H1 (cell line): Measurements from ENCODE around the gene GNAS. TPM values are rescaled to one million over a fixed set of nuclear protein-coding genes. Genes with fewer than 3 reads are reported as not detected.

Experiments
- CTCF ChIA-PET: fragments of 300-600 bp; sonication (Branson Sonifier 250); formaldehyde crosslinking; loops from one replicate; lab custom pipeline; 2021; ENCODE audit not compliant: partially characterized antibody; lab: Charles Lee
- POLR2A ChIA-PET: fragments of 300-600 bp; sonication (Branson Sonifier 250); formaldehyde crosslinking; loops from one replicate; lab custom pipeline; 2021; ENCODE audit warnings: inconsistent platforms; ENCODE audit not compliant: partially characterized antibody; lab: Charles Lee
- DNase-seq, 2 experiments: peaks; one replicate each; pipeline versions ENCODE4 v3.0.0 to v3.0.0-alpha.2; 2010 to 2022; ENCODE audit warnings: low spot score in 2 of 2, low read depth in 1 of 2, mixed read lengths in 1 of 2
- FAIRE-seq: peaks from 2 replicates; lab custom pipeline; 2011; peaks lifted over from hg19 to GRCh38; lab: Jason Lieb, UNC
- H2AFZ ChIP-seq: 2 replicates; pipeline ENCODE4 v1.8.1; 2012; ENCODE audit warnings: low read length, inconsistent platforms
- H2AK5ac ChIP-seq: 2 replicates; pipeline ENCODE4 v1.6.1; 2013; ENCODE audit warnings: low read depth, low read length
- H2BK120ac ChIP-seq: replicated peaks from 2 replicates; pipeline ENCODE3; 2013; ENCODE audit warnings: low read depth, low read length, inconsistent platforms
- H2BK12ac ChIP-seq: 2 replicates; pipeline ENCODE4 v1.6.1; 2013; ENCODE audit warnings: low read depth, low read length
- H2BK15ac ChIP-seq: 2 replicates; pipeline ENCODE4 v1.6.1; 2013; ENCODE audit warnings: low read length
- H2BK20ac ChIP-seq: 2 replicates; pipeline ENCODE4 v1.6.1; 2013; ENCODE audit warnings: low read length
- H2BK5ac ChIP-seq: 2 replicates; pipeline ENCODE4 v1.6.1; 2013; ENCODE audit warnings: low read depth, low read length
- H3K14ac ChIP-seq: 2 replicates; pipeline ENCODE4 v1.6.1; 2013; ENCODE audit warnings: inconsistent platforms; ENCODE audit not compliant: insufficient read length
- H3K18ac ChIP-seq: 2 replicates; pipeline ENCODE4 v1.6.1; 2013; ENCODE audit warnings: low read length; ENCODE audit errors: extremely low read depth
- H3K23ac ChIP-seq: 2 replicates; pipeline ENCODE4 v1.6.1; 2013; ENCODE audit warnings: inconsistent platforms; ENCODE audit not compliant: insufficient read length
- H3K23me2 ChIP-seq: 2 replicates; pipeline ENCODE4 v1.6.1; 2013; ENCODE audit warnings: low read depth, low read length
- H3K27ac ChIP-seq: 2 replicates; pipeline ENCODE4 v1.6.1; 2011; ENCODE audit warnings: low read depth, low read length, inconsistent platforms
- H3K27me3 ChIP-seq, 4 experiments: replicated peaks in 1 of 4; 1 replicate in 1 of 4; 2 replicates in 3 of 4; pipeline versions ENCODE4 v1.6.1 to v1.8.1; 2011 to 2013; ENCODE audit warnings: low read length in 3 of 4, mild to moderate bottlenecking in 3 of 4, inconsistent platforms in 2 of 4, mixed read lengths in 2 of 4, moderate library complexity in 1 of 4; ENCODE audit not compliant: control insufficient read depth in 3 of 4, insufficient read depth in 3 of 4; ENCODE audit errors: extremely low read depth in 1 of 4
- H3K36me3 ChIP-seq, 4 experiments: 2 replicates each; pipeline versions ENCODE4 v1.6.1 to v1.8.1; 2011 to 2013; ENCODE audit warnings: mild to moderate bottlenecking in 4 of 4, low read length in 3 of 4, moderate library complexity in 2 of 4, control low read depth in 1 of 4, inconsistent platforms in 1 of 4; ENCODE audit not compliant: insufficient read depth in 4 of 4, control insufficient read depth in 2 of 4
- H3K4ac ChIP-seq: replicated peaks from 2 replicates; pipeline ENCODE3; 2013; ENCODE audit warnings: low read length, low read depth, mixed read lengths, inconsistent platforms; ENCODE audit not compliant: insufficient read length
- H3K4me1 ChIP-seq, 4 experiments: replicated peaks in 1 of 4; 1 replicate in 1 of 4; 2 replicates in 3 of 4; pipeline versions ENCODE4 v1.6.1 to v1.8.1; 2011 to 2013; ENCODE audit warnings: low read length in 3 of 4, inconsistent platforms in 2 of 4, mixed read lengths in 1 of 4; ENCODE audit not compliant: insufficient read depth in 4 of 4, control insufficient read depth in 3 of 4
- H3K4me2 ChIP-seq, 2 experiments: 2 replicates each; pipeline versions ENCODE4 v1.6.1 to v1.8.1; 2011 to 2013; ENCODE audit warnings: low read depth in 2 of 2, low read length in 2 of 2, control low read depth in 1 of 2, inconsistent platforms in 1 of 2, mild to moderate bottlenecking in 1 of 2; ENCODE audit not compliant: insufficient read depth in 1 of 2
- H3K4me3 ChIP-seq, 4 experiments: fragments of 200-600, 300-600 bp in 1 of 4; sonication (generic), shearing (Covaris generic), sonication (Bioruptor Twin) in 1 of 4; 2 replicates each; pipeline versions ENCODE4 v1.5.1 to v1.8.1; 2011 to 2016; ENCODE audit warnings: low read length in 4 of 4, low read depth in 3 of 4, control low read depth in 2 of 4, inconsistent platforms in 2 of 4, mild to moderate bottlenecking in 2 of 4, mixed read lengths in 1 of 4, moderate library complexity in 1 of 4; ENCODE audit not compliant: insufficient read depth in 2 of 4; ENCODE audit errors: extremely low read depth in 1 of 4
- H3K56ac ChIP-seq: replicated peaks from 2 replicates; pipeline ENCODE3; 2013; ENCODE audit warnings: low read depth, mild to moderate bottlenecking, mixed read lengths, low read length, inconsistent platforms; ENCODE audit not compliant: insufficient read length
- H3K79me1 ChIP-seq: 2 replicates; pipeline ENCODE4 v1.6.1; 2013; ENCODE audit warnings: low read depth, low read length, control low read depth
- H3K79me2 ChIP-seq, 2 experiments: 2 replicates each; pipeline versions ENCODE4 v1.6.1 to v1.8.1; 2012 to 2013; ENCODE audit warnings: low read length in 2 of 2, mild to moderate bottlenecking in 2 of 2, inconsistent platforms in 1 of 2; ENCODE audit not compliant: insufficient read depth in 2 of 2, control insufficient read depth in 1 of 2
- H3K9ac ChIP-seq, 4 experiments: replicated peaks in 1 of 4; 1 replicate in 1 of 4; 2 replicates in 3 of 4; pipeline versions ENCODE4 v1.6.1 to v1.8.1; 2011 to 2013; ENCODE audit warnings: low read depth in 3 of 4, low read length in 3 of 4, control low read depth in 2 of 4, mild to moderate bottlenecking in 2 of 4, moderate library complexity in 2 of 4, inconsistent platforms in 1 of 4; ENCODE audit errors: extremely low read depth in 1 of 4
- H3K9me3 ChIP-seq, 2 experiments: 2 replicates each; pipeline versions ENCODE4 v1.6.1 to v1.8.1; 2012 to 2013; ENCODE audit warnings: mild to moderate bottlenecking in 2 of 2, moderate library complexity in 2 of 2, control low read depth in 1 of 2, inconsistent platforms in 1 of 2, low read depth in 1 of 2, low read length in 1 of 2, mixed read lengths in 1 of 2; ENCODE audit not compliant: insufficient read depth in 2 of 2
- H4K20me1 ChIP-seq, 2 experiments: replicated peaks in 1 of 2; 2 replicates each; pipeline versions ENCODE3 to v1.8.1; 2011 to 2013; ENCODE audit warnings: inconsistent platforms in 2 of 2, low read length in 2 of 2, mild to moderate bottlenecking in 1 of 2; ENCODE audit not compliant: insufficient read depth in 2 of 2, control insufficient read depth in 1 of 2
- H4K5ac ChIP-seq: 2 replicates; pipeline ENCODE4 v1.6.1; 2013; ENCODE audit warnings: low read length, low read depth, mixed read lengths, inconsistent platforms; ENCODE audit not compliant: insufficient read length
- H4K8ac ChIP-seq: 2 replicates; pipeline ENCODE4 v1.8.0; 2013; ENCODE audit warnings: mild to moderate bottlenecking, moderate library complexity, low read length, inconsistent platforms; ENCODE audit not compliant: insufficient read depth; ENCODE audit errors: extremely low read depth
- H4K91ac ChIP-seq: replicated peaks from 2 replicates; pipeline ENCODE3; 2013; ENCODE audit warnings: low read length, mixed read lengths, inconsistent platforms; ENCODE audit not compliant: insufficient read length
- ATF2 ChIP-seq: IDR thresholded peaks from 2 replicates; pipeline ENCODE4 v1.6.1; 2012; ENCODE audit warnings: low read length, inconsistent platforms
- CHD1 ChIP-seq: IDR thresholded peaks from 2 replicates; pipeline ENCODE4 v1.6.1; 2012; ENCODE audit warnings: low read depth, low read length, improper control_type of control experiment
- GTF2F1 ChIP-seq: IDR thresholded peaks from 2 replicates; pipeline ENCODE4 v1.6.1; 2012; ENCODE audit warnings: low read depth, low read length, improper control_type of control experiment, borderline replicate concordance
- HDAC2 ChIP-seq, 2 experiments: fragments of 300-600 bp in 1 of 2; sonication (generic) in 1 of 2; IDR thresholded peaks; 2 replicates each; pipeline ENCODE4 v1.6.1; 2011 to 2012; ENCODE audit warnings: low read depth in 2 of 2, low read length in 2 of 2, mild to moderate bottlenecking in 2 of 2, moderate library complexity in 2 of 2, borderline replicate concordance in 1 of 2, inconsistent platforms in 1 of 2
- HDAC6 ChIP-seq: IDR thresholded peaks from one replicate; pipeline ENCODE4 v1.7.1; 2012; ENCODE audit warnings: low read depth, mild to moderate bottlenecking, inconsistent platforms, low read length, moderate library complexity
- RAD21 ChIP-seq, 2 experiments: IDR thresholded peaks in 1 of 2; conservative IDR thresholded peaks in 1 of 2; 2 replicates each; pipeline ENCODE4 v1.6.1; 2011; ENCODE audit warnings: low read depth in 2 of 2, low read length in 2 of 2, improper control_type of control experiment in 1 of 2, inconsistent platforms in 1 of 2, mild to moderate bottlenecking in 1 of 2, moderate library complexity in 1 of 2
- SIN3A ChIP-seq, 2 experiments: IDR thresholded peaks in 1 of 2; conservative IDR thresholded peaks in 1 of 2; 2 replicates each; pipeline ENCODE4 v1.6.1; 2011 to 2012; ENCODE audit warnings: low read length in 2 of 2, improper control_type of control experiment in 1 of 2, low read depth in 1 of 2, mild to moderate bottlenecking in 1 of 2
- SIRT6 ChIP-seq: IDR thresholded peaks from one replicate; pipeline ENCODE4 v1.7.1; 2012; ENCODE audit warnings: low read length, inconsistent platforms
- SP1 ChIP-seq: IDR thresholded peaks from 2 replicates; pipeline ENCODE4 v1.6.1; 2011; ENCODE audit warnings: low read depth, low read length
- SUZ12 ChIP-seq: fragments of 200-600 bp; sonication (generic); IDR thresholded peaks from 2 replicates; pipeline ENCODE4 v1.6.1; 2012; ENCODE audit warnings: mild to moderate bottlenecking, inconsistent platforms, low read length, moderate library complexity, mixed read lengths
- TEAD4 ChIP-seq: IDR thresholded peaks from 2 replicates; pipeline ENCODE4 v1.6.1; 2012; ENCODE audit warnings: low read depth, low read length, inconsistent platforms, mixed read lengths
- ZNF274 ChIP-seq: IDR thresholded peaks from 2 replicates; pipeline ENCODE4 v1.7.0; 2012; ENCODE audit warnings: low read length, borderline replicate concordance; ENCODE audit errors: extremely low read depth
- WGBS, 2 experiments: shearing (Covaris generic) in 1 of 2; methylation state at CpG; one replicate each; pipeline versions ENCODE4 v1.1.6 to v1.1.7; 2013 to 2015; ENCODE audit warnings: low lambda C conversion rate in 2 of 2, mixed read lengths in 2 of 2, inconsistent platforms in 1 of 2, low coverage in 1 of 2, missing lambda C conversion rate in 1 of 2; ENCODE audit not compliant: insufficient replicate concordance in 2 of 2, insufficient coverage in 1 of 2, insufficient read length in 1 of 2; ENCODE audit errors: extremely low coverage in 1 of 2, missing lambda C conversion rate in 1 of 2; 5-methylcytosine and 5-hydroxymethylcytosine counted together
- polyA plus RNA-seq, 7 experiments: library from polyadenylated mRNA; depleted of rRNA in 3 of 7; stranded (reverse) in 5 of 7; unstranded in 2 of 7; fragments of >200 nt in 5 of 7; fragments of 200-250 nt in 2 of 7; gene quantifications; 1 replicate in 5 of 7; 2 replicates in 1 of 7; 4 replicates in 1 of 7; pipeline versions ENCODE4 v1.2.1 to v1.2.3, GENCODE V29; 2011 to 2013; ENCODE audit warnings: missing spikeins in 2 of 7, mixed read lengths in 2 of 7
- total RNA-seq: library from RNA; stranded (reverse); fragmentation: NEBNext Ultra II Directional; extraction: Animal tissue kit (Norgen Biotek cat#: 25700); gene quantifications from 2 replicates; pipeline ENCODE4 v1.2.1, GENCODE V29; 2021

Gene GNAS
- total and polyA plus RNA-seq, 2 of the 8 experiments (the other 6 are each of a cell fraction or from before 2014, with no cell fraction given) = 989 to 1,613 TPM

GRCh38 chr20:58867211-58867610 is 14.7 kb downstream of the GNAS start:
- Histone ChIP-seq H3K9ac (no peak overlapping the region), H3K4me3 (no peak overlapping the region), H3K4me1 (no peaks in the 10 kb centered on the region), H2BK120ac (no peak overlapping the region), H3K56ac (no peak overlapping the region), H4K5ac (no peak overlapping the region), H2AFZ (no peak overlapping the region), H3K36me3 (no peaks in the 10 kb centered on the region), H2BK15ac (no peak overlapping the region), H4K8ac (no peak overlapping the region), H4K91ac (no peak overlapping the region), H3K27ac (no peak overlapping the region), H2BK12ac (no peak overlapping the region), H2AK5ac (no peak overlapping the region), H2BK20ac (no peak overlapping the region), H3K14ac (no peak overlapping the region), H3K79me2 (no peaks in the 10 kb centered on the region), H2BK5ac (no peak overlapping the region), H3K27me3 (no peaks in the 10 kb centered on the region), H3K4me2 (no peak overlapping the region), H4K20me1 (no peaks in the 10 kb centered on the region), H3K23ac (no peak overlapping the region), H3K9me3 (no peaks in the 10 kb centered on the region), H3K23me2 (no peaks in the 10 kb centered on the region), H3K79me1 (no peaks in the 10 kb centered on the region; the same call in 1 of the 2 replicates), H3K4ac (no peak overlapping the region), H3K18ac (no peak overlapping the region)
- CTCF ChIA-PET = interaction anchor here (1.0 to 2.7 kb wide), 16 partner anchors 8 to 589 kb away, joined by 3 to 13 read pairs (median 5); partner anchors contain the start of gene GNAS
- FAIRE-seq (no peak), DNase-seq (no peak)
- POLR2A ChIA-PET = interaction anchor here (1.7 kb wide), 1 partner anchor 16 kb away, joined by 4 read pairs; no protein-coding TSS in a partner anchor
- 88% methylated on average over 5 of the region's 5 CpGs; no CpG with 5 or more reads in 1 of the 2 experiments for WGBS, 2 experiments
- no peak for TF ChIP-seq HDAC2 (IDR thresholded peaks at IDR 0.05; ENCODE audit: borderline replicate concordance in 1 of 2, low read depth in 2 of 2, low read length in 2 of 2)
- no peak for TF ChIP-seq RAD21 (IDR thresholded peaks at IDR 0.05 in 1 of 2, conservative IDR thresholded peaks at IDR 0.05 in 1 of 2; ENCODE audit: low read depth in 2 of 2, low read length in 2 of 2)
- TF ChIP-seq ZNF274 = no peak
- TF ChIP-seq SIRT6 = no peak
- no peak for TF ChIP-seq TEAD4
- TF ChIP-seq CHD1 = no peak
- TF ChIP-seq GTF2F1 = no peak
- no peak for TF ChIP-seq HDAC6
- TF ChIP-seq SIN3A (conservative IDR thresholded peaks at IDR 0.05 in 1 of 2, IDR thresholded peaks at IDR 0.05 in 1 of 2; ENCODE audit: low read depth in 1 of 2, low read length in 2 of 2) = no peak
- no peak for TF ChIP-seq SP1
- no peak for TF ChIP-seq ATF2
- TF ChIP-seq SUZ12 = no peak
